ENCODE measurements around the gene MBTPS1. TPM values are rescaled to one million over a fixed set of nuclear protein-coding genes. Genes with fewer than 3 reads are reported as not detected.

Gene MBTPS1
- polyA plus RNA-seq, 1 donor from 2014 or later = 66.9 TPM

- Histone ChIP-seq H3K9me2 (ENCODE audit: insufficient read depth, low read length) (no peaks in the 10 kb centered on the region), H4K20me1 (ENCODE audit: insufficient read depth) (no peaks in the 10 kb centered on the region), H3K4me3 (ENCODE audit: low read length) (no peak overlapping the region), H3K27me3 (ENCODE audit: insufficient read depth, low read depth, low read length) (no peaks in the 10 kb centered on the region), H3K9me3 (ENCODE audit: low read length) (no peaks in the 10 kb centered on the region), H3F3A (ENCODE audit: insufficient read depth, low read length, poor library complexity, severe bottlenecking) (no peaks in the 10 kb centered on the region), H3K4me2 (ENCODE audit: low read length) (no peak overlapping the region), H2AFZ (ENCODE audit: low read depth, low read length) (no peak overlapping the region), H3K36me3 (ENCODE audit: insufficient read depth, low read length) (peaks cover 8% of the 10 kb centered on the region), H3K9ac (ENCODE audit: low read length) (no peak overlapping the region), H3K79me2 (replicated peaks; ENCODE audit: insufficient read depth, low read length) (no peaks in the 10 kb centered on the region), H3K27ac (ENCODE audit: low read length) (no peak overlapping the region)
- no peak for TF ChIP-seq REST (IDR thresholded peaks at IDR 0.05; ENCODE audit: borderline replicate concordance)
- TF ChIP-seq POLR2AphosphoS5 (IDR thresholded peaks at IDR 0.05) = no peak
- TF ChIP-seq SMC3 (conservative IDR thresholded peaks at IDR 0.05; ENCODE audit: poor library complexity) = no peak
- TF ChIP-seq CTCF (IDR thresholded peaks at IDR 0.05; ENCODE audit: poor library complexity, severe bottlenecking) = no peak
- TF ChIP-seq RAD21 (conservative IDR thresholded peaks at IDR 0.05) = no peak
Observed at GRCh38 chr16:84080813-84081212, 35.9 kb downstream of the MBTPS1 start.

GRCh38 chr16:84080378-84080777 is 36.4 kb downstream of the MBTPS1 start:
- no peaks in the 10 kb centered on the region for H3F3A ChIP-seq (ENCODE audit: insufficient read depth, low read length, poor library complexity, severe bottlenecking)
- no peaks in the 10 kb centered on the region for H3K79me2 ChIP-seq (replicated peaks; ENCODE audit: insufficient read depth, low read length)
- H3K4me3 ChIP-seq (ENCODE audit: low read length) = no peak overlapping the region
- no peak overlapping the region for H2AFZ ChIP-seq (ENCODE audit: low read depth, low read length)
- TF ChIP-seq REST (IDR thresholded peaks at IDR 0.05; ENCODE audit: borderline replicate concordance) = no peak
- TF ChIP-seq RAD21 (conservative IDR thresholded peaks at IDR 0.05) = no peak
- TF ChIP-seq MXI1 (conservative IDR thresholded peaks at IDR 0.05; ENCODE audit: poor library complexity, severe bottlenecking) = no peak
- no peak for TF ChIP-seq CTCF (IDR thresholded peaks at IDR 0.05; ENCODE audit: poor library complexity, severe bottlenecking)
- TF ChIP-seq TAF1 (IDR thresholded peaks at IDR 0.05; ENCODE audit: low read depth) = no peak
- TF ChIP-seq EZH2 (IDR thresholded peaks at IDR 0.05; ENCODE audit: borderline replicate concordance, insufficient read depth, low read length, poor library complexity, severe bottlenecking) = no peak
- no peaks in the 10 kb centered on the region for H3K9me2 ChIP-seq (ENCODE audit: insufficient read depth, low read length)
- no peak overlapping the region for H3K27ac ChIP-seq (ENCODE audit: low read length)
- H3K36me3 ChIP-seq (ENCODE audit: insufficient read depth, low read length) = peaks cover 8% of the 10 kb centered on the region
- H3K27me3 ChIP-seq (ENCODE audit: insufficient read depth, low read depth, low read length) = no peaks in the 10 kb centered on the region
- no peak overlapping the region for H3K4me2 ChIP-seq (ENCODE audit: low read length)
- no peaks in the 10 kb centered on the region for H3K9me3 ChIP-seq (ENCODE audit: low read length)
- H3K9ac ChIP-seq (ENCODE audit: low read length) = no peak overlapping the region
- no peaks in the 10 kb centered on the region for H4K20me1 ChIP-seq (ENCODE audit: insufficient read depth)

All from neural cell (in vitro differentiated cells).